ENCODE results near the gene YTHDC1. TPM values are rescaled to one million over a fixed set of nuclear protein-coding genes. Genes with fewer than 3 reads are reported as not detected.

Gene YTHDC1
- total and polyA plus RNA-seq, 2 experiments from 2014 or later: 45.3 to 75.4 TPM

GRCh38 chr4:68310651-68311247 is 39.1 kb downstream of the YTHDC1 start:
- no peaks in the 10 kb centered on the region for H3K9me2 ChIP-seq (replicated peaks; ENCODE audit: insufficient read depth)
- WGBS (ENCODE audit: low lambda C conversion rate, missing lambda C conversion rate): 93% methylated on average over 3 of the region's 3 CpGs
- no peaks in the 10 kb centered on the region for H3K4me1 ChIP-seq (ENCODE audit: insufficient read depth)
- no peaks in the 10 kb centered on the region for H3K27me3 ChIP-seq
- no peak overlapping the region for H3K4me2 ChIP-seq
- DNase-seq (ENCODE audit: low spot score): no peak
- no peak overlapping the region for H3K4me3 ChIP-seq
- no peak overlapping the region for H2AFZ ChIP-seq
- no peaks in the 10 kb centered on the region for H3K9me3 ChIP-seq (ENCODE audit: low read depth)
- TF ChIP-seq EZH2 (IDR thresholded peaks at IDR 0.05; ENCODE audit: borderline replicate concordance) (no peak), EZH2phosphoT487 (IDR thresholded peaks at IDR 0.05; ENCODE audit: low read depth, severe bottlenecking, unreplicated experiment) (no peak)
- TF ChIP-seq, protein P1, sequence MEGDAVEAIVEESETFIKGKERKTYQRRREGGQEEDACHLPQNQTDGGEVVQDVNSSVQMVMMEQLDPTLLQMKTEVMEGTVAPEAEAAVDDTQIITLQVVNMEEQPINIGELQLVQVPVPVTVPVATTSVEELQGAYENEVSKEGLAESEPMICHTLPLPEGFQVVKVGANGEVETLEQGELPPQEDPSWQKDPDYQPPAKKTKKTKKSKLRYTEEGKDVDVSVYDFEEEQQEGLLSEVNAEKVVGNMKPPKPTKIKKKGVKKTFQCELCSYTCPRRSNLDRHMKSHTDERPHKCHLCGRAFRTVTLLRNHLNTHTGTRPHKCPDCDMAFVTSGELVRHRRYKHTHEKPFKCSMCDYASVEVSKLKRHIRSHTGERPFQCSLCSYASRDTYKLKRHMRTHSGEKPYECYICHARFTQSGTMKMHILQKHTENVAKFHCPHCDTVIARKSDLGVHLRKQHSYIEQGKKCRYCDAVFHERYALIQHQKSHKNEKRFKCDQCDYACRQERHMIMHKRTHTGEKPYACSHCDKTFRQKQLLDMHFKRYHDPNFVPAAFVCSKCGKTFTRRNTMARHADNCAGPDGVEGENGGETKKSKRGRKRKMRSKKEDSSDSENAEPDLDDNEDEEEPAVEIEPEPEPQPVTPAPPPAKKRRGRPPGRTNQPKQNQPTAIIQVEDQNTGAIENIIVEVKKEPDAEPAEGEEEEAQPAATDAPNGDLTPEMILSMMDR (IDR thresholded peaks at IDR 0.05; ENCODE audit: poor library complexity): no peak
- H3K27ac ChIP-seq: no peak overlapping the region
- no peaks in the 10 kb centered on the region for H4K20me1 ChIP-seq (ENCODE audit: insufficient read depth, poor library complexity, severe bottlenecking)
- no peaks in the 10 kb centered on the region for H3K79me2 ChIP-seq
- H3K36me3 ChIP-seq (replicated peaks; ENCODE audit: insufficient read depth, low read depth): no peaks in the 10 kb centered on the region

DNA sequence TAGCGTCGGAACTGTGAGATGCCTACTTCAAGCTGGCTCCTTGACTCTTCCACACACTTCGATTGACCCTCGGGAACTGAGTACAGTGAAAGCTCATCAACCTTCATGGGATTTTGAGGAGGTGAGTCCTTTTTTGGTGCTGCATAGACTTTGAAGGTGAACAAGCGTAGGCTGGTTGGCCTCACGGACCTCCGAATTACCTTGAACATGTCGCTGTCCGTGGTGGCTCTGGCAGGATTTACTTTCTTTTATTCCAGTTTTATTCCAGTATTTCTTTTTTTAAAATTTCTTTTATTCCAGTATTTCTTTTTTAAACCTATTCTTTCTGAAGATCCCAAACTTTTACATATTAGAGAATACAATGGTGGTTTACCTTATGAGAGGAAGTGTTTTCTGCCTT is 45.2 kb downstream of the YTHDC1 start:
- H3K4me2 ChIP-seq: no peak overlapping the region
- H3K9me3 ChIP-seq (ENCODE audit: low read depth): no peaks in the 10 kb centered on the region
- H2AFZ ChIP-seq: no peak overlapping the region
- H4K20me1 ChIP-seq (ENCODE audit: insufficient read depth, poor library complexity, severe bottlenecking): no peaks in the 10 kb centered on the region
- no peaks in the 10 kb centered on the region for H3K79me2 ChIP-seq
- H3K9me2 ChIP-seq (replicated peaks; ENCODE audit: insufficient read depth): no peaks in the 10 kb centered on the region
- TF ChIP-seq EZH2phosphoT487 (IDR thresholded peaks at IDR 0.05; ENCODE audit: low read depth, severe bottlenecking, unreplicated experiment): no peak
- TF ChIP-seq, protein P1 (IDR thresholded peaks at IDR 0.05; ENCODE audit: poor library complexity): no peak
- TF ChIP-seq EZH2 (IDR thresholded peaks at IDR 0.05; ENCODE audit: borderline replicate concordance): no peak
- no peak overlapping the region for H3K4me3 ChIP-seq
- no peaks in the 10 kb centered on the region for H3K27me3 ChIP-seq
- no peak for DNase-seq (ENCODE audit: low spot score)
- H3K27ac ChIP-seq: no peak overlapping the region
- no peaks in the 10 kb centered on the region for H3K36me3 ChIP-seq (replicated peaks; ENCODE audit: insufficient read depth, low read depth)
- WGBS (ENCODE audit: low lambda C conversion rate, missing lambda C conversion rate): 89% methylated on average over 9 of the region's 9 CpGs
- H3K4me1 ChIP-seq (ENCODE audit: insufficient read depth): no peaks in the 10 kb centered on the region

DNA sequence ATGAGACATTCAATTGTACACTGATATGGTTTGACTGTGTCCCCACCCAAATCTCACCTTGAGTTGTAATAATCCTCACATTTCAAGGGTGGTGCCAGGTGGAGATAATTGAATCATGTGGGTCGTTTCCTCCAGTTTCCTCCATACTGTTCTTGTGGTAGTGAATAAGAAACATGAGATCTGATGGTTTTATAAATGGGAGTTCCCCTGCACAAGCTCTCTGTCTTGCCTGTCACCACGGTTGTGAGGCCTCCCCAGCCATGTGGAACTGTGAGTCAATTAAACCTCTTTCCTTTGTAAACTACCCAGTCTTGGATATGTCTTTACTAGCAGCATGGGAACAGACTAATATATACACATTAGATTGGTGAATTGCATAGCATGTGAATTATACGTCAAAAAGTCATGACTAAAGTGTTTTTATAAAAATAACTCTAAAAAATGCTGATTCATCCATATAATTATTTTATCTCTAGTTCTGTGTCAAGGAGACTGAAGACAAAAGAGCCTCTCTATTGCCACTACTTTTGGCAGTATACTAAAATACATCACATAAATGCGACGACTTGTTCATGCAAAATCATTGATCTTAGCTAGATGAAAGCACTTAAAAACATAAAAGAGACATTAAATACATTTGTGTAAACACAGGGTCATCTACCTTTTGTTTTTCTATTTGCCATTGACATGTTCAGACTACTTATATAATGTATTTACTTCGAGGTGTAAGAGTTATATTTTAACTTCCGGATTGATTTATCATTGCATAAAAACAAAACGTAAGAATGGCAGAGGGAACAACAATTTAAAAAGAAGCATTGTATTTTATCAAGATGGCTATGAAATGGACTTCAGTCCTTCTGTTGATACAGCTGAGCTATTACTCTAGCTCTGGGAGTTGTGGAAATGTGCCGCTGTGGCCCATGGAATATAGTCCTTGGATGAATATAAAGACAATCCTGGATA is 50.1 kb downstream of the YTHDC1 start:
- H3K27ac ChIP-seq: no peak overlapping the region
- 85% methylated on average over 9 of the region's 9 CpGs for WGBS (ENCODE audit: low lambda C conversion rate, missing lambda C conversion rate)
- no peaks in the 10 kb centered on the region for H3K9me3 ChIP-seq (ENCODE audit: low read depth)
- no peak for TF ChIP-seq EZH2 (IDR thresholded peaks at IDR 0.05; ENCODE audit: borderline replicate concordance)
- TF ChIP-seq, protein P1 (IDR thresholded peaks at IDR 0.05; ENCODE audit: poor library complexity): no peak
- TF ChIP-seq EZH2phosphoT487 (IDR thresholded peaks at IDR 0.05; ENCODE audit: low read depth, severe bottlenecking, unreplicated experiment): no peak
- H3K4me3 ChIP-seq: no peak overlapping the region
- no peaks in the 10 kb centered on the region for H3K27me3 ChIP-seq
- H3K9me2 ChIP-seq (replicated peaks; ENCODE audit: insufficient read depth): no peaks in the 10 kb centered on the region
- H3K79me2 ChIP-seq: no peaks in the 10 kb centered on the region
- no peak overlapping the region for H3K4me2 ChIP-seq
- H4K20me1 ChIP-seq (ENCODE audit: insufficient read depth, poor library complexity, severe bottlenecking): no peaks in the 10 kb centered on the region
- no peaks in the 10 kb centered on the region for H3K36me3 ChIP-seq (replicated peaks; ENCODE audit: insufficient read depth, low read depth)
- H2AFZ ChIP-seq: no peak overlapping the region
- no peaks in the 10 kb centered on the region for H3K4me1 ChIP-seq (ENCODE audit: insufficient read depth)
- DNase-seq (ENCODE audit: low spot score): no peak
